Spleen (tissue), 11 donors: ENCODE data around the gene PARP6. TPM values are rescaled to one million over a fixed set of nuclear protein-coding genes. Genes with fewer than 3 reads are reported as not detected.

Experiments
- DNase-seq: peaks from one replicate; pipeline ENCODE4 v3.0.0-alpha.2; 2020
- H3K27ac ChIP-seq, 8 donors: fragments of 200-600 bp; sonication (generic) in 7 of 8; 1 replicate in 4 of 8; 2 replicates in 4 of 8; pipeline versions ENCODE4 v1.5.0 to v1.8.0; 2016 to 2021; ENCODE audit warnings: inconsistent platforms in 4 of 8, mild to moderate bottlenecking in 4 of 8, moderate library complexity in 1 of 8
- H3K27me3 ChIP-seq, 7 donors: fragments of 200-600 bp; sonication (generic) in 6 of 7; replicated peaks in 1 of 7; 1 replicate in 4 of 7; 2 replicates in 3 of 7; pipeline versions ENCODE4 v1.5.0 to v1.8.0; 2016 to 2021; ENCODE audit warnings: inconsistent platforms in 3 of 7, mild to moderate bottlenecking in 1 of 7
- H3K36me3 ChIP-seq, 6 donors: fragments of 200-600 bp; sonication (generic) in 5 of 6; 1 replicate in 4 of 6; 2 replicates in 2 of 6; pipeline versions ENCODE4 v1.5.0 to v1.8.0; 2016 to 2021; ENCODE audit warnings: inconsistent platforms in 2 of 6
- H3K4me1 ChIP-seq, 6 donors: fragments of 200-600 bp; sonication (generic) in 5 of 6; 1 replicate in 3 of 6; 2 replicates in 3 of 6; pipeline versions ENCODE4 v1.5.0 to v1.8.0; 2016 to 2021; ENCODE audit warnings: inconsistent platforms in 3 of 6
- H3K4me3 ChIP-seq, 8 donors: fragments of 200-600 bp; sonication (generic) in 7 of 8; 1 replicate in 4 of 8; 2 replicates in 4 of 8; pipeline versions ENCODE4 v1.5.0 to v1.8.0; 2016 to 2021; ENCODE audit warnings: inconsistent platforms in 4 of 8, mild to moderate bottlenecking in 4 of 8, moderate library complexity in 2 of 8
- H3K9me3 ChIP-seq, 8 donors: fragments of 200-600 bp; sonication (generic) in 7 of 8; 1 replicate in 4 of 8; 2 replicates in 4 of 8; pipeline versions ENCODE4 v1.5.0 to v1.8.0; 2016 to 2021; ENCODE audit warnings: inconsistent platforms in 4 of 8
- POLR2A ChIP-seq, 3 donors: fragments of 450-650 bp; IDR thresholded peaks; one replicate each; pipeline ENCODE4 v1.5.1; 2017; ENCODE audit warnings: antibody characterized with exemption in 3 of 3, mild to moderate bottlenecking in 1 of 3
- POLR2AphosphoS5 ChIP-seq, 3 donors: sonication (generic); formaldehyde crosslinking; IDR thresholded peaks; one replicate each; pipeline ENCODE4 v1.5.1; 2017; ENCODE audit warnings: antibody characterized with exemption in 3 of 3
- WGBS, 5 donors: extraction: QIAGEN DNeasy Blood & Tissue Kit in 3 of 5; methylation state at CpG; one replicate each; pipeline versions ENCODE4 v1.1.5 to v1.1.7; 2013 to 2018; 5-methylcytosine and 5-hydroxymethylcytosine counted together
- intact Hi-C: fragments of 100-400 bp; cut with DNase I; formaldehyde crosslinking; loops from one replicate; pipeline ENCODE4 v1.15.0; 2023; ENCODE audit warnings: low total_unique reads
- polyA plus RNA-seq, 3 donors: library from polyadenylated mRNA; stranded (reverse); fragments of 200-250 nt; gene quantifications; one replicate each; pipeline ENCODE4 v1.2.1, GENCODE V29; 2013
- total RNA-seq, 7 donors: library from RNA; depleted of rRNA in 3 of 7; stranded (reverse); fragments of >200 nt in 3 of 7; fragmentation: NEBNext Ultra II Directional in 4 of 7; extraction: Animal tissue kit (Norgen Biotek cat#: 25700) in 4 of 7; gene quantifications; one replicate each; pipeline versions ENCODE4 v1.1.0 to v1.2.1, GENCODE V29; 2016 to 2021
- TF ChIP-seq, protein P1 (sequence below), 11 experiments: fragments of 200-600 bp in 7 of 11; fragments of 450-650 bp in 4 of 11; sonication (generic) in 4 of 11; IDR thresholded peaks in 8 of 11; conservative IDR thresholded peaks in 3 of 11; 1 replicate in 7 of 11; 2 replicates in 4 of 11; pipeline versions ENCODE4 v1.4.0 to v1.8.0; 2016 to 2021; ENCODE audit warnings: antibody characterized with exemption in 11 of 11, inconsistent platforms in 4 of 11, mild to moderate bottlenecking in 1 of 11
- donor health status: healthy with polysubstance abuse.
- donor health status: DM: no; HTN: no; CAD: no; lungs with moderate emphysema.
- donor health status: DM: no; HTN: no; CAD: no.
- donor health status: Bipolar disorder and iron deficiency.
- donor health status: healthy.
- donor health status: DM: no; HTN: no; CAD: no.
- donor health status: DM: yes; HTN: yes; CAD: no.

PARP6 gene
- total and polyA plus RNA-seq, 10 donors = 43.9 to 99.5 (median 69.1) TPM

DNA sequence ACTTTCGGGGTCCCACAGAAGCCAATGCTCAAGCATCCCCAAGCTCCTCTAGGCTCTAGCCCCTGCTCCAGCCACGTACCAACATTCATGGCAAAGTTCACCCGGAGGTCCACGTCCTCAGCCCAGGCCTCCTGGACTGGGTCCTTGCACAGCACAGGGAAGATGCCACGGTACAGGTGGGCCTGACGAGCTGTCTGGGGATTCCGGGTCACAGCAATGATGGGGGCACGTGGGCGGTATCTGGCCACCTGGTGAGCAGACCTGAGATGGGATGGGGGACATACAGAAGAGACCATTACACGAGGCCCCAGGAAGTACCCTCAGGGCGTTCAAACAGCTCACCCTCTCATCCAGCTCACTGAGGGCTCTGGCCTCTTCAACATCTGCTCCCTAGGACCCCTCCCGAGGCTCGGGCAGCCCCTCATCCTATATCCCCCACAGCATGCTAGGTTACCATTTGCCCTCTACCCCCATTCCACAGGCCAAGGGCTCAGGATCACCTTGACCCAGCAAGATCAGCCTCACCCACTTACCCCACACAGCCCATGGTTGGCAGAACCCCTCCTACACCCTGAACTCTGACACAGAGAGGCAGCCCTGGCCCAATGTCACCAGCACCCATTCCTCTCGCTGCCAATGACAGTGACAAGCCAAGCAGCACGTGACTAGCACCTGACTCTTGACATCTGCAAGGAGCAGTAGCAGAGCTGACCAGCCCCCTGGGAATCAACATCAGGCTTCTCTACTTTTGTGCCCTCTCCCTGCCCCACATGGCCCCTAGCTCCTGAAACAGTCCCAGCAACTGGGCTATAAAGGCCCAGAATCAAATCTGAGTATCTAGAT lies 71.7 kb downstream of the PARP6 start:
- Histone ChIP-seq H3K4me3 (no peak overlapping the region), H3K36me3 (peaks cover 14 to 78% (median 72%) of the 10 kb centered on the region in 6 donors), H3K4me1 (peaks cover 0 to 65% (median 21%) of the 10 kb centered on the region in 6 donors), H3K9me3 (no peaks in the 10 kb centered on the region), H3K27ac (peak overlapping the region in 6 of 8 donors; percentile 27 to 65 (median 40)), H3K27me3 (peaks cover 0 to 26% (median 16%) of the 10 kb centered on the region in 7 donors)
- 80 to 90% (median 88%) methylated on average over 11 to 15 of the region's 15 CpGs for WGBS, 5 donors
- TF ChIP-seq POLR2AphosphoS5 (IDR thresholded peaks at IDR 0.05) (peak in 1 of 3 donors; percentile 20), POLR2A (IDR thresholded peaks at IDR 0.05) (no peak)
- intact Hi-C loops = no loop called here
- no peak for DNase-seq

DNA sequence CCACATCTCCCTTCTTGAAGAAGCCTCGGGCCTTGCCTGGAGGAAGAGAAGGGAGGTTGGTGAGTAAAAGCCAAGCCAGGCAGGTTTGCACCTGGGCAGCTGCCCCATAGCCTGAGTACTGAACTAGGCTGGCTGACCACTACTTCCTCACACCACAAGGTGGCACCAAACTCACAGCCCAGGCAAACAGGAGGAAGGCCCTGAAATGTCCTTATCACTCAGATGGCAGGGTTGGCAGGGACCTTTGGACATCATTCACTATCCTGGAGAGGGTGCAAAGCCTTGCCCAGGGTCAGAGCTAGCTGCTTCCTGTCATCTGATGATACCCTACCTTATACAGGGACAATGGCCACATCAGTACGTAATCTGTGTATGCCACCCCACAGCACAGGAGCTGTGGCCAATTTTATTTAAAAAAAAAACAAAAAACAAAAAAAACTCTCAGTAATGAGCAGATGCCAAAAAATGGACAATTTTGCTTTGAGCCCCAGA lies 72.6 kb downstream of the PARP6 start:
- H3K27ac ChIP-seq = peak overlapping the region in 5 of 8 donors; percentile 9 to 65 (median 41)
- H3K4me1 ChIP-seq = peaks cover 0 to 73% (median 27%) of the 10 kb centered on the region in 6 donors
- TF ChIP-seq, protein P1, sequence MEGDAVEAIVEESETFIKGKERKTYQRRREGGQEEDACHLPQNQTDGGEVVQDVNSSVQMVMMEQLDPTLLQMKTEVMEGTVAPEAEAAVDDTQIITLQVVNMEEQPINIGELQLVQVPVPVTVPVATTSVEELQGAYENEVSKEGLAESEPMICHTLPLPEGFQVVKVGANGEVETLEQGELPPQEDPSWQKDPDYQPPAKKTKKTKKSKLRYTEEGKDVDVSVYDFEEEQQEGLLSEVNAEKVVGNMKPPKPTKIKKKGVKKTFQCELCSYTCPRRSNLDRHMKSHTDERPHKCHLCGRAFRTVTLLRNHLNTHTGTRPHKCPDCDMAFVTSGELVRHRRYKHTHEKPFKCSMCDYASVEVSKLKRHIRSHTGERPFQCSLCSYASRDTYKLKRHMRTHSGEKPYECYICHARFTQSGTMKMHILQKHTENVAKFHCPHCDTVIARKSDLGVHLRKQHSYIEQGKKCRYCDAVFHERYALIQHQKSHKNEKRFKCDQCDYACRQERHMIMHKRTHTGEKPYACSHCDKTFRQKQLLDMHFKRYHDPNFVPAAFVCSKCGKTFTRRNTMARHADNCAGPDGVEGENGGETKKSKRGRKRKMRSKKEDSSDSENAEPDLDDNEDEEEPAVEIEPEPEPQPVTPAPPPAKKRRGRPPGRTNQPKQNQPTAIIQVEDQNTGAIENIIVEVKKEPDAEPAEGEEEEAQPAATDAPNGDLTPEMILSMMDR (IDR thresholded peaks at IDR 0.05 in 8 of 11, conservative IDR thresholded peaks at IDR 0.05 in 3 of 11) = peak; percentile 82 to 94 (median 89)
- TF ChIP-seq POLR2A (IDR thresholded peaks at IDR 0.05) = no peak
- TF ChIP-seq POLR2AphosphoS5 (IDR thresholded peaks at IDR 0.05) = peak in 2 of 3 donors; percentile 41 to 77
- intact Hi-C loops = no loop called here
- peaks cover 0 to 34% (median 16%) of the 10 kb centered on the region in 7 donors for H3K27me3 ChIP-seq
- DNase-seq = peak; percentile 88
- no peaks in the 10 kb centered on the region for H3K9me3 ChIP-seq
- 52 to 84% (median 70%) methylated on average over 1 to 2 of the region's 2 CpGs for WGBS, 5 donors
- peaks cover 14 to 69% (median 63%) of the 10 kb centered on the region in 6 donors for H3K36me3 ChIP-seq
- H3K4me3 ChIP-seq = no peak overlapping the region

DNA sequence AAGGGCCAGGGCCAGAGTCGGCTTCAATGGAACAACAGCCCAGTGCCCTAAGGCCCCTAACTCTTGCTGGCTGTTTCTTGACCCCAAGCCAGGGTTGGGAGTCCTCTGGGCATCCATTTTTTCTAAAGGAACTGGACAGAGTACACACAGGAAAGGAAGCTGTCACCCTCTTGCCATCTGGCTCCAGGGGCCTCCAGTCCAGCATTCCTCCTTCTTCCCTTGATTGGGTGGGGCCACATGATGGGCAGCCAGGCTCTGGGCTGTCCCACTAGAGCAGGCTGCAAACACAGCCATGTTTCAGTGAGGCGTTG lies 73.2 kb downstream of the PARP6 start:
- H3K27ac ChIP-seq = no peak overlapping the region
- peaks cover 0 to 37% (median 16%) of the 10 kb centered on the region in 7 donors for H3K27me3 ChIP-seq
- 94 to 100% (median 96%) methylated on average over 2 of the region's 2 CpGs for WGBS, 5 donors
- TF ChIP-seq, protein P1 (IDR thresholded peaks at IDR 0.05 in 8 of 11, conservative IDR thresholded peaks at IDR 0.05 in 3 of 11) = no peak
- no peak for TF ChIP-seq POLR2A (IDR thresholded peaks at IDR 0.05)
- no peak for TF ChIP-seq POLR2AphosphoS5 (IDR thresholded peaks at IDR 0.05)
- intact Hi-C loops = no loop called here
- DNase-seq = no peak
- peaks cover 14 to 63% (median 57%) of the 10 kb centered on the region in 6 donors for H3K36me3 ChIP-seq
- H3K4me3 ChIP-seq = no peak overlapping the region
- H3K9me3 ChIP-seq = no peaks in the 10 kb centered on the region
- peaks cover 0 to 74% (median 27%) of the 10 kb centered on the region in 6 donors for H3K4me1 ChIP-seq

DNA sequence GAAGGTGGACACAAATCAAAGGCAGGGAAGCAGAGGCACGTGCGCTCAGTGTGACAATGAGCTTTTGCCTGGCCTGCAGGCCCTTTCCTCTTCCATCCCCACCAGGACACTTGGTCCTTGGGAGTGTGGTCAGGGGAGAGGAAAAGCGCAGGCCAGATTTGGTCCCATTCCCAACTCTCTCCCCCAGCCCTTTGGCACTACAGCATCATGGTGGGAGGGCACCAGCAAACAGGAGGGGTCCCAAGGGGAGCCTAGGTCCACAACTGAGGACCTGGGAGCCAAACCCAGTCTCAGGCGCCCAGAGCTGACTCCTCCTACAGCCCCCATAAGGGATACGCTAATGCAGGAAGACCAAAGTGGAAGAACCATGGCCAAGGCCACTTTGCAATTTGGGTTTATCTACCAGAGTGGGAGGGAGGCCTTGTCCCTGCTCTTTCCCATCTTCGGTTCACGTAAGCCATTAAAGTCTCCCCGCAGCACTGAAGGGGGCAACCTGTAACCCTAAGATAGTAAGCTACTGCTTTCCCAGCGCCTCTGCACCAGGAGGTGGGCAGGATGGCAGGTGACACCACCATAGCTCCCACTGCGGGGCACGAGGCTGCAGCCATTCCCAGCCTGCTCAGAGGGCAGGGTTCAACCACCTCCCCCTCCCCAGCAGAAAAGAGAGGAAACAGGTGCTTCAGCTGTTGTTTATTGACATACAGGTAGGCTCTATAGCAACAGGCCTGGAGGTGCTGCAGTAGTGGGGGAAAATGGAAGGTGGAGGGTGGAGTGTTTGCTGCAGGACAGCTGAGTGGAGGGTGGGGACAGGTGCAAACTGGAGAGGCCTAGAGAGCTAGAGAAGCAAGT lies 73.8 kb downstream of the PARP6 start:
- 72 to 90% (median 77%) methylated on average over 9 to 11 of the region's 11 CpGs for WGBS, 5 donors
- no peak for DNase-seq
- Histone ChIP-seq H3K36me3 (peaks cover 14 to 58% (median 52%) of the 10 kb centered on the region in 6 donors), H3K27me3 (peaks cover 0 to 40% (median 16%) of the 10 kb centered on the region in 7 donors), H3K27ac (no peak overlapping the region), H3K9me3 (no peaks in the 10 kb centered on the region), H3K4me3 (no peak overlapping the region), H3K4me1 (peaks cover 0 to 72% (median 27%) of the 10 kb centered on the region in 6 donors)
- TF ChIP-seq POLR2A (IDR thresholded peaks at IDR 0.05) (no peak), POLR2AphosphoS5 (IDR thresholded peaks at IDR 0.05) (peak in 1 of 3 donors; percentile 50)
- intact Hi-C loops = no loop called here
